ENCODE data around the gene COL11A2.

DNA sequence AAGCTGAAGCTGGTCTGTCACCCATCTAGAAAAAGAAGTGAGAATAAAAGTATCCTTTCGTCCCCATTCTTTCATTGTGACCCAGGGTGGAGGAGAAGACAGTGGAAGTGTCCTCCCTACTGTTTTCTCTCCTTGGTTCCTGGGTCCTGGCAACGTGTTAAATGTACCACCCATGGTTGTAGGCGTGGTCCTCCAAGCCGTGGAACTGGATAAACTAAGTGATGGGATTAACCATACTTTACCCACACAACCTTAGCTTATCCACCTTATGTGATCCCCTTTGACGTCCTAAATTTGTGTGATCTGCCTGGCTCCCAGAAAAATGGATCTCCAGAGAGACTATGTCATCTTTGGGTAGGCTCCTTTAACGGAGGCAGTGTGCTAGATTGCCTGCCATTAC, 69.1 kb downstream of the COL11A2 start:
- TF ChIP-seq, protein P1, sequence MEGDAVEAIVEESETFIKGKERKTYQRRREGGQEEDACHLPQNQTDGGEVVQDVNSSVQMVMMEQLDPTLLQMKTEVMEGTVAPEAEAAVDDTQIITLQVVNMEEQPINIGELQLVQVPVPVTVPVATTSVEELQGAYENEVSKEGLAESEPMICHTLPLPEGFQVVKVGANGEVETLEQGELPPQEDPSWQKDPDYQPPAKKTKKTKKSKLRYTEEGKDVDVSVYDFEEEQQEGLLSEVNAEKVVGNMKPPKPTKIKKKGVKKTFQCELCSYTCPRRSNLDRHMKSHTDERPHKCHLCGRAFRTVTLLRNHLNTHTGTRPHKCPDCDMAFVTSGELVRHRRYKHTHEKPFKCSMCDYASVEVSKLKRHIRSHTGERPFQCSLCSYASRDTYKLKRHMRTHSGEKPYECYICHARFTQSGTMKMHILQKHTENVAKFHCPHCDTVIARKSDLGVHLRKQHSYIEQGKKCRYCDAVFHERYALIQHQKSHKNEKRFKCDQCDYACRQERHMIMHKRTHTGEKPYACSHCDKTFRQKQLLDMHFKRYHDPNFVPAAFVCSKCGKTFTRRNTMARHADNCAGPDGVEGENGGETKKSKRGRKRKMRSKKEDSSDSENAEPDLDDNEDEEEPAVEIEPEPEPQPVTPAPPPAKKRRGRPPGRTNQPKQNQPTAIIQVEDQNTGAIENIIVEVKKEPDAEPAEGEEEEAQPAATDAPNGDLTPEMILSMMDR (IDR thresholded peaks at IDR 0.05; ENCODE audit: borderline replicate concordance, extremely low read depth, low read length, poor library complexity, severe bottlenecking), result no peak
- TF ChIP-seq EZH2 (IDR thresholded peaks at IDR 0.05; ENCODE audit: borderline replicate concordance, low read depth, low read length, severe bottlenecking), result no peak

Measured in DND-41 (cell line).